NCI-H524 treated with DMSO at 0.1 percent for 48 hours (cell line): ENCODE measurements around the gene IGF2BP1.
"Not testable (repeated sequence)": the region's sequence is repeated elsewhere in the genome, so short reads cannot be mapped to it uniquely, and the experiment has no call there.

ENCODE experiments used
- DNase-seq: peaks from one replicate; lab custom pipeline; 2025; lab: John Stamatoyannopoulos, UW

Gene IGF2BP1

GRCh38 chr17:49020609-49021008, 23.4 kb downstream of the IGF2BP1 start:
- no peak for DNase-seq

DNA sequence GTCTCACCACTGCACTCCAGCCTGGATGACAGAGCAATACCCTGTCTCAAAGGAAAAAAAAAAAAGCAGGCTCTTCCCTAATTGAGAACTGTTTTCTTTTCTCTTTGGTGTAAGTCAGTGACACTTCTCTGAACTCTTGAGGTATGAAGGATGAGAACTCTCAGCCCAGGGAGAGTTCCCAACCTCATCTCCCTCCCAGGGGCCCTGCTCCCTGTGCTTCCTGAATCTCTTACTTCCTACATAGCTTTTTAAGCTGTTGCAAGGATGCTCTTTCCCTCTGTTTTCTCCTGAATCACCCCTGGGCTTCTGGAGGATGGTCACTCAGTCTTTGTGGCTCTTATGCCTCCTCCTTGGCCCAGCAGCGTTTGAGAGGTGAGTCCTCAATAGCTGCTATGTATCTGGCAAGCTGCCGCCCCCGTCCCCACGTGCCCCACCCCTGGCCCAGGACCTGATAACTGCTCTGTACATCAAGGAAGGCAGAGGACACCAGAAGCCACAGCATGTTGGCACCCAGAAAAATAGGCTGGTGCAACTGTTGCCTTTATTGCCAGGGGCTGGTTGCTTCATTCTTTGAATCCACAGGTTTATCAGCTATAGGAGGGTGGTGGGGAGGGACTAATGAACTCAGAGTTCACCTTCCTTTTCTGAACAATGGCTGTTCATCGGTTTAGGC, 24.0 kb downstream of the IGF2BP1 start:
- no peak for DNase-seq

DNA sequence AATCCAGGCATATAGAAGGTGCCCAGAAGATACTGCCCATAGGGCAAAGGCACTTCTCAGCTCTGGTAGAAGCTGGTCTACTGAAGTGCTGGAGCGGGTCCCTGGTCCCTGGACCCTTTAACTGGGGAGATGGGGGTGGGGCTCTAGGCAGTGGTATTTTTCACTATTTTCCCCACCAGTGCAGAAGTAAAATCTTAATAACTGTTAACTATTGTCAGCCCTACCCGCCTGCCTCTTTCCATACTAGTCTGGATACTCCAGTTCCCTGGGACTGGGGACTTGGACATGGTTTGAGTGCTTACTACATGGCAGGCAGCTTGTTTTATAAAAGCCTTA, 24.6 kb downstream of the IGF2BP1 start:
- no peak for DNase-seq

- no peak for DNase-seq
Observed at GRCh38 chr17:49022391-49022941, 25.3 kb downstream of the IGF2BP1 start.

DNA sequence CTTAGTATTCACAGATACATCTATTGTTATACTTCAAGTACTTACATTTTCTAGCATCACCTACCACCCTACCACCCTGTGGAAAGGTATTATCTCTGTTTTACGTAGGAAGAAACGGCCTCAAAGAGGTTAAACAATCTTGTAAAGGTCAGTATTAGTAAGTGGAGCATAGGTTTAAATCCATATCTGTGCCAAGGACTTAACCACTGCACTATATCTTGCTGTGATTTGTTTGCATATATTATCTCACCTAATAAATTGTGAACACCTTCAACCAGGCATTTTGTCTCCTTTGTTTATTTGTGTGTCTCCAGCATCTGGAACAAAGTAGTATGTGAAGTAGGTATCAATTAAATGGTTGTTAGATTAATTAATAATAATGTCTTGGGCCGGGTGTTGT, 27.3 kb downstream of the IGF2BP1 start:
- DNase-seq = no peak

GRCh38 chr17:49026447-49026846, 29.3 kb downstream of the IGF2BP1 start:
- DNase-seq = not testable (repeated sequence)

- no peak for DNase-seq
Observed at GRCh38 chr17:49028271-49028670, 31.1 kb downstream of the IGF2BP1 start.

DNA sequence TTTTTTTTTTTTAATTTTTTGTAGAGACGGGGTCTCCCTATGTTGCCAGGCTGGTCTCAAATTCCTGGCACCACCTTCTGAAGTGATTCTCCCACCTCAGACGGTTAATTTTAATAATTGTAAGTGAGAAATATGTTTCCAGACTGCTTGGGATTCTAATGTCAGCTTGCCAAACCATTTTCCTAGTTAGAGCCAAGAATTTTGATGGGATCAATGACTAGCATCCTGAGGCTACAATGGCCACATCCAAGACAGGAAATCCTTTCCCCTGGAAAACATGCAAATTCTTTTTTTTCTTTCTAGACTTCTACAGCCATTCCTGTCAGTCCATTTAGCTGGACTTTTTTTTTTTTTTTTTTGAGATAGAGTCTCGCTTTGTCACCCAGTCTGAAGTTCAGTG, 32.6 kb downstream of the IGF2BP1 start:
- no peak for DNase-seq

DNA sequence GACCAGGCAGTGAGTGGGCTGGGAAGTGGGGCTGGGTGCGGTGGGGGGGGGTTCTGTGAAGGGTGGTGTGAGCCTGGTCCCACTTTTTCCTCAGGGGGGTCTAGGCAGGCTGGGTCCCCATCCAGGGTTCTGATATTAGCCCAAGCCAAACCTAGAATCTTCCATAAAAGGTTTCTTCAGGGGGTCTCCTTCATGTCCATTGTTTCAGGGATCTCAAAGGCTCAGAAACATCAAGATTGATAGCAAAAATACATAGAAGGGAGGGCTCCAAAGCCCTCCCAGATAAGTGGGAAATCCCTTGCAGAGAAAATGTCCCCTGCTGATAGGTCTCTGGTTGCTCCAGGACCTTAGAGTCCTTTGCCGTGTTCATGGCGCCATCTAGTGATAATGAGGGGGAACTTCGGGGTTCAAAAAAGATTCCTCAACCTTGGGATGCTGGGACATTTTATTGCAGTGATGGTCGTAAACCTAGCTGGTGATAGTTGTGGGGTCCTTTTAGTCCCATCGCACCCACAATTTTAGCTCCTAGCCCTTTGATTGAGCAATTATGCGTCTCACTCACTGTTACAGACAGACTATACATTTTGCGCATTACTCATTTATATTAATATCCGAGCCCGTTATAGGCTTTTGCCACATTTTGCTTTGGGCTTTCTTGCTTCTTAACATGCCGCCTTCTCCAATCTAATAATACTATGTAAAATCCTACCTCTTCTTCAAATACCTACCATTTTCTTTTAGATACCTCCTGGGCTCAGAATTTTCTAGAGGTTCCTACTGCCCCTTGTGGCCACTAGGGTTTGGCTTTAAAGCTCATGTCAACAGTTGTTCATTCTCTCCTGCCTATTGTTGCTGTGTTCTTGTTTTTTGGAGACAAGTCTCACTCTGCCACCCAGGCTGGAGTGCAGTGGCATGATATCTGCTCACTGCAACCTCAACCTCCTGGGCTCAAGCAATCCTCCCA, 35.1 kb downstream of the IGF2BP1 start:
- peak; percentile 58 for DNase-seq

DNA sequence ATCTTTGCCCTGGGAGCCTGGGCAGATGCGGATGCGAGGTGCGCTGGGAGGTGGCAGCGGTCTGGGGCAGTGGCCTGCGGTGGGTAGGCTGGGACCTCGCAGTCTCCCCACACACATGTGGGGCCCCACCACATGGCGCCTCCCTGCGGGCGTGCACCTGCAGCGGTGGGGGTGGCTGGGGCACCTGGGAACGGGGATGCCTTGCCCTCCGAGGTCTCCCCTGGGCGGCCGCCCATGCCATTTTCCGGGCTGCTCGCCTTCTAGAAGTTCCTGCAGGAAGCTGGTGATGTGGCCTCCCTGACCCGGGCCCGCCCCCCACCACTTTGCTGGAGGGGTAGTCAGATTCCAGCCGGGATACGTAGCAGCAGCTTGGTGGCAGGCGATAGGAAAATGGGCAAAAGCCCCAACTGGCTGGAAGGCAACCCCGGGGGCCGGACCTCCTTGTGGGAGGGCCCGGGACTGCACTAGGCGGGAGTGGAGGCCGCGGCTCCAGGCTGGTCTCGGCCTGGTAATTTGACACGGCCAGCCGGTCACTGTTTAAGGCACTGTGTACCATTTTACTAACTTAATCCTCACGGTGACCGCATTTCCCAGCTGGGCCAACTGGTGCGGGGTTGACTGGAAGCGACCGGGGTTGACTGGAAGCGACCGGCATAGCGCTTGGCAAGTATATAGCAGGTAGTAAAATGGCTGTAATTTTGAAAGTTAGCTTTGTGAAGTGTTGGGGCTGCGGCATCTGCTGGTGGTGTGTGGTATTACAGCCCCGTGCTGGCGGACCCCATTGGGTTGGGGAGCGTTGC, 38.5 kb downstream of the IGF2BP1 start:
- no peak for DNase-seq

- DNase-seq = no peak
Observed at GRCh38 chr17:49036270-49036626, 39.1 kb downstream of the IGF2BP1 start.

DNA sequence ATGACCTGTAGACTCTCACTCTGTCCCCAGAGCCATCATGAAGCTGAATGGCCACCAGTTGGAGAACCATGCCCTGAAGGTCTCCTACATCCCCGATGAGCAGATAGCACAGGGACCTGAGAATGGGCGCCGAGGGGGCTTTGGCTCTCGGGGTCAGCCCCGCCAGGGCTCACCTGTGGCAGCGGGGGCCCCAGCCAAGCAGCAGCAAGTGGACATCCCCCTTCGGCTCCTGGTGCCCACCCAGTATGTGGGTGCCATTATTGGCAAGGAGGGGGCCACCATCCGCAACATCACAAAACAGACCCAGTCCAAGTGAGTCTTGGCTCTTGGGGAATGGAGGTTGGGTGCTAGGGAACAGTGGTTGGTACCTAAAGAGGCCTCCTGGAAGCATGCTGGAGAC, 41.0 kb downstream of the IGF2BP1 start:
- DNase-seq = no peak

DNA sequence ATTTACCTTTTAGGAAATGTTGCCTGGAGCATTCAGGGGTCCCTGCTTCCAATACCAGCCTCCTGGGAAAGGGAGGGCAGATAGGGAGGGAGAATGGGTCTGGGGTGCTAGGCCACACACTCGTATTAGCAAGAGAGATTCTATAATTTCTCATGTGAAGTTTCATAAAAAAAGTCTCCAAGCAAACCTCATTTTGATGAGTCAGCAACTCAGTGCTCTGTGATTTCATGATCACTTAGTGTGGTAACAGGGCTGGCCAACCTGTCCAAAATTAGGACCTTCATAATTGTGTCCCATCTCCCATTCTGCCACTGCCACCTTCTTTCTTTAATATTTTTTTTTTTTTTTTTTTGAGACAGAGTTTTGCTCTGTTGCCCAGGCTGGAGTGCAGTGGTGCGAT, 41.4 kb downstream of the IGF2BP1 start:
- no peak for DNase-seq

- not testable (repeated sequence) for DNase-seq
Observed at GRCh38 chr17:49039518-49039917, 42.3 kb downstream of the IGF2BP1 start.

DNA sequence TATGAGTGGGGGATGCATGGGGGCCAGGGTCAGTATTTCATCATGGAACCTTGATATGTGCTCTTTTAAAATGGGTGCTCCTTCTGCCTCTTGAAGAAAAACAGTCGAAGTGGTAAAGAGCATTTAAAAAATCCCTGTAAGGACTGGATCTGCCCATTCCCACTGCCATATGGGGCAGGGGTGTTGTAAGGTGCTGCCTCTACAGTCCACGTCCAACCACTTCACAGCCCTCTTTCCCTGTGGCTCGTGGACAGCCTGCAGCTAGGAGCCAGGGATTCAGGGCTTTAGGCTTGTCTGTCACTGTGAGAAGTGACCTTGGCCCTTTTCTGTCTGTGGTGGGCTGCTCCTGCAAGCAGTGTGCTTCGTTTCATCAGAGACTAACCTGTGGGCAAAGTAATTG, 44.3 kb downstream of the IGF2BP1 start:
- DNase-seq = no peak

GRCh38 chr17:49045376-49045775, 48.2 kb downstream of the IGF2BP1 start:
- DNase-seq = no peak

DNA sequence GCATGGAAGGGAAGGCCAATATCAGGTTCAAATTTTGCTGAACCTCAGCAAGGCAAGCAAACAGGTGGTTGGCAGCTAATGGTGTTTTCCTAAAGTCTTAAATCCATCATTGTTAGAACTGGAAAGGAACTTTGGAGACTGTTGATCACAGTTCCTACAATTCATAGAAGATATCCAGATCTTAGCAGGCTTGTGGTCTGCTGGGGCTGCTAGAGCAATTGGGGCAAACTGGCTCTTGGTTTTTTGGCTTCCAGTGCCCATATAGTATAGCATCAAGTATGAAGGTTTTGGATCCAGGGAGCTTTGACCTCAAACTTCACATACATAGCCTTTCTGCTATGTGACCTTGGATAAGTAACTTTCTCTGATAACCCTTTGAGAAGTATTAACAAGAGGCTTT, 49.7 kb downstream of the IGF2BP1 start:
- no peak for DNase-seq

- DNase-seq = no peak
Observed at GRCh38 chr17:49049265-49049664, 52.1 kb downstream of the IGF2BP1 start.

DNA sequence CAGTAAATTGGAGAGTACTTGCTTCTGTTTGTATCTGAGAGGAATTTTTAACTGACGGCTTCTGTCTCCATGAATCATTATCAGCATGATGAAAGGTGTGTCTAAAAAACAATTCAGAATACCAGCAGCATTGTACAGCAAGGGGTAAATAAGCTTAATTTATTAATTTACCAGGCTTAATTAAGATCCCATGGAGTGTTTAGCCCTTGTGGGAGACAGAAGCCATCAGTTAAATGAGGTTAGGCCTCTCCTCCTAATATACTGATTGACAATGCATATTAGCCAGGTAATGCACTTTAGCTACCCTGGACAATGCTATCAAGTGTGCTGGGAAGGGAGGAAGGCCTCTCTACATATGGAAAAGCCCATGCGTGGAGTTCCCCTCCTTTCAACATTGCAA, 53.4 kb downstream of the IGF2BP1 start:
- no peak for DNase-seq

- DNase-seq = no peak
Observed at GRCh38 chr17:49051269-49051668, 54.1 kb downstream of the IGF2BP1 start.

DNA sequence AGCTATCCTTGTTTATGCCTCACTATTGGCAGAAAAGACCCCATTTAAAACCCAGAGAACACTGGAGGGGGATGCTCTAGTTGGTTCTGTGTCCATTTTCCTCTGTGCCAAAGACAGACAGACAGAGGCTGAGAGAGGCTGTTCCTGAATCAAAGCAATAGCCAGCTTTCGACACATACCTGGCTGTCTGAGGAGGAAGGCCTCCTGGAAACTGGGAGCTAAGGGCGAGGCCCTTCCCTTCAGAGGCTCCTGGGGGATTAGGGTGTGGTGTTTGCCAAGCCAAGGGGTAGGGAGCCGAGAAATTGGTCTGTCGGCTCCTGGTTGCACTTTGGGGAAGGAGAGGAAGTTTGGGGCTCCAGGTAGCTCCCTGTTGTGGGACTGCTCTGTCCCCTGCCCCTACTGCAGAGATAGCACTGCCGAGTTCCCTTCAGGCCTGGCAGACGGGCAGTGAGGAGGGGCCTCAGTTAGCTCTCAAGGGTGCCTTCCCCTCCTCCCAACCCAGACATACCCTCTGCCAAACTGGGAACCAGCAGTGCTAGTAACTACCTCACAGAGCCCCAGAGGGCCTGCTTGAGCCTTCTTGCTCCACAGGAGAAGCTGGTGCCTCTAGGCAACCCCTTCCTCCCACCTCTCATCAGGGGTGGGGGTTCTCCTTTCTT, 56.1 kb downstream of the IGF2BP1 start:
- no peak for DNase-seq
